Sigmoid colon (tissue), 4 donors: Measurements from ENCODE around the gene CNOT3.

Source experiments
- EP300 ChIP-seq, 4 donors: sonication (generic); formaldehyde crosslinking; IDR thresholded peaks; one replicate each; pipeline ENCODE4 v1.6.1; 2017; ENCODE audit warnings: antibody characterized with exemption in 4 of 4
- POLR2A ChIP-seq, 2 donors: fragments of 450-650 bp; IDR thresholded peaks; one replicate each; pipeline ENCODE4 v1.6.1; 2016; ENCODE audit warnings: antibody characterized with exemption in 2 of 2, mild to moderate bottlenecking in 2 of 2, moderate library complexity in 2 of 2
- POLR2AphosphoS5 ChIP-seq, 4 donors: sonication (generic); formaldehyde crosslinking; IDR thresholded peaks; one replicate each; pipeline ENCODE4 v1.6.1; 2017; ENCODE audit warnings: antibody characterized with exemption in 4 of 4
- TF ChIP-seq, protein P1 (sequence below), 4 experiments: fragments of 450-650 bp in 3 of 4; fragments of 200-600 bp in 1 of 4; IDR thresholded peaks; one replicate each; pipeline ENCODE4 v1.5.1; 2016 to 2019; ENCODE audit warnings: antibody characterized with exemption in 4 of 4, mild to moderate bottlenecking in 3 of 4, moderate library complexity in 2 of 4

DNA sequence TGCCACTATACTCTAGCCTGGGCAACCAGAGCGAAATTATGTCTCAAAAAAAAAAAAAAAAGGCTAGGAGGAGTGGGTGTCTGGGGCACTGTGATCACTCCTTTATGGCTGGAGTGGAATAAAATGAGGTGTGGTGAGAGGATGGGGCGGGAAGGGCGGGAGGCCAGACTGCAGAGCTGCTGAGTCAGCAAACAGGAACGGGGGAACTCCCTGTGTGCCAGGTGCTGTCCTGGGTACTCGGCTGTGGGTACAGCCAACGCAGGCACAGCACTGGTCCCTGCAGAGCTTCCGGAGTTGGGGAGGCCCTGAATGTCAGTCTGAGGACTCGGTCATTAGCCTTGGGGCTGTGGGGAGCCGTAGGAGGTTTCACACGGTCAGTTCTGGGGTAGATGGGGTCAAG is 16.3 kb upstream of the CNOT3 start:
- TF ChIP-seq, protein P1, sequence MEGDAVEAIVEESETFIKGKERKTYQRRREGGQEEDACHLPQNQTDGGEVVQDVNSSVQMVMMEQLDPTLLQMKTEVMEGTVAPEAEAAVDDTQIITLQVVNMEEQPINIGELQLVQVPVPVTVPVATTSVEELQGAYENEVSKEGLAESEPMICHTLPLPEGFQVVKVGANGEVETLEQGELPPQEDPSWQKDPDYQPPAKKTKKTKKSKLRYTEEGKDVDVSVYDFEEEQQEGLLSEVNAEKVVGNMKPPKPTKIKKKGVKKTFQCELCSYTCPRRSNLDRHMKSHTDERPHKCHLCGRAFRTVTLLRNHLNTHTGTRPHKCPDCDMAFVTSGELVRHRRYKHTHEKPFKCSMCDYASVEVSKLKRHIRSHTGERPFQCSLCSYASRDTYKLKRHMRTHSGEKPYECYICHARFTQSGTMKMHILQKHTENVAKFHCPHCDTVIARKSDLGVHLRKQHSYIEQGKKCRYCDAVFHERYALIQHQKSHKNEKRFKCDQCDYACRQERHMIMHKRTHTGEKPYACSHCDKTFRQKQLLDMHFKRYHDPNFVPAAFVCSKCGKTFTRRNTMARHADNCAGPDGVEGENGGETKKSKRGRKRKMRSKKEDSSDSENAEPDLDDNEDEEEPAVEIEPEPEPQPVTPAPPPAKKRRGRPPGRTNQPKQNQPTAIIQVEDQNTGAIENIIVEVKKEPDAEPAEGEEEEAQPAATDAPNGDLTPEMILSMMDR (IDR thresholded peaks at IDR 0.05), result no peak
- TF ChIP-seq POLR2AphosphoS5 (IDR thresholded peaks at IDR 0.05) (no peak), POLR2A (IDR thresholded peaks at IDR 0.05) (no peak), EP300 (IDR thresholded peaks at IDR 0.05) (no peak)
